ENCODE data around the gene COA5.

COA5 gene

GRCh38 chr2:98571796-98572195 is 36.5 kb downstream of the COA5 start:
- no peak for DNase-seq (ENCODE audit: low spot score)

GRCh38 chr2:98571121-98571701 is 37.1 kb downstream of the COA5 start:
- DNase-seq (ENCODE audit: low spot score): no peak

GRCh38 chr2:98570356-98570755 is 38.0 kb downstream of the COA5 start:
- no peak for DNase-seq (ENCODE audit: low spot score)

GRCh38 chr2:98569915-98570314 is 38.4 kb downstream of the COA5 start:
- DNase-seq (ENCODE audit: low spot score): no peak

- no peak for DNase-seq (ENCODE audit: low spot score)
These were observed 39.0 kb downstream of the COA5 start for GRCh38 chr2:98569197-98569793.

GRCh38 chr2:98568161-98568956 is 40.0 kb downstream of the COA5 start:
- no peak for DNase-seq (ENCODE audit: low spot score)

GRCh38 chr2:98565941-98566340 is 42.4 kb downstream of the COA5 start:
- DNase-seq (ENCODE audit: low spot score): no peak

GRCh38 chr2:98565286-98565860 is 42.9 kb downstream of the COA5 start:
- no peak for DNase-seq (ENCODE audit: low spot score)

- no peak for DNase-seq (ENCODE audit: low spot score)
These were observed 43.7 kb downstream of the COA5 start for GRCh38 chr2:98564541-98565132.

GRCh38 chr2:98563394-98563793 is 44.9 kb downstream of the COA5 start:
- DNase-seq (ENCODE audit: low spot score): no peak

- no peak for DNase-seq (ENCODE audit: low spot score)
These were observed 46.2 kb downstream of the COA5 start for GRCh38 chr2:98561902-98562695.

GRCh38 chr2:98561018-98561417 is 47.3 kb downstream of the COA5 start:
- DNase-seq (ENCODE audit: low spot score): no peak

GRCh38 chr2:98560256-98560771 is 48.0 kb downstream of the COA5 start:
- no peak for DNase-seq (ENCODE audit: low spot score)

GRCh38 chr2:98559581-98559980 is 48.7 kb downstream of the COA5 start:
- no peak for DNase-seq (ENCODE audit: low spot score)

GRCh38 chr2:98558852-98559530 is 49.3 kb downstream of the COA5 start:
- DNase-seq (ENCODE audit: low spot score): no peak

GRCh38 chr2:98556344-98557033 is 51.8 kb downstream of the COA5 start:
- DNase-seq (ENCODE audit: low spot score): no peak

- no peak for DNase-seq (ENCODE audit: low spot score)
These were observed 52.6 kb downstream of the COA5 start for GRCh38 chr2:98555696-98556095.

GRCh38 chr2:98554116-98554861 is 54.0 kb downstream of the COA5 start:
- no peak for DNase-seq (ENCODE audit: low spot score)

- no peak for DNase-seq (ENCODE audit: low spot score)
These were observed 55.7 kb downstream of the COA5 start for GRCh38 chr2:98552499-98553179.
